HepG2 (cell line): ENCODE data around the gene EXOSC6. TPM values are rescaled to one million over a fixed set of nuclear protein-coding genes. Genes with fewer than 3 reads are reported as not detected.

Source experiments
- ATF7 ChIP-seq, 2 experiments: fragments of 450-650 bp in 1 of 2; sonication (generic) in 1 of 2; formaldehyde crosslinking in 1 of 2; IDR thresholded peaks; 2 replicates each; pipeline versions ENCODE4 v1.4.0 to v1.6.1; 2016 to 2020; ENCODE audit warnings: antibody characterized with exemption in 1 of 2, mild to moderate bottlenecking in 1 of 2, missing genetic modification reagents in 1 of 2
- DNMT3B ChIP-seq: conservative IDR thresholded peaks from 2 replicates; pipeline ENCODE4 v1.6.1; 2016; ENCODE audit warnings: missing biosample characterization, control low read depth
- KDM5A ChIP-seq: fragments of 200-600 bp; sonication (generic); IDR thresholded peaks from 2 replicates; pipeline ENCODE4 v1.7.0; 2018; ENCODE audit warnings: antibody characterized with exemption, mild to moderate bottlenecking, low read length, borderline replicate concordance
- NR2F6 ChIP-seq, 2 experiments: IDR thresholded peaks; 2 replicates each; pipeline ENCODE4 v1.6.1; 2016; ENCODE audit warnings: antibody characterized with exemption in 1 of 2, mild to moderate bottlenecking in 1 of 2
- RBFOX2 ChIP-seq: fragments of 200-400 bp; formaldehyde crosslinking; IDR thresholded peaks from 2 replicates; pipeline ENCODE4 v1.6.1; 2017; ENCODE audit warnings: low read depth, mild to moderate bottlenecking, low read length
- REPIN1 ChIP-seq: sonication (generic); formaldehyde crosslinking; IDR thresholded peaks from 2 replicates; pipeline ENCODE4 v1.8.0; 2022; ENCODE audit warnings: missing genetic modification reagents, low read depth, mild to moderate bottlenecking, borderline replicate concordance
- RXRA ChIP-seq: sonication (generic); formaldehyde crosslinking; IDR thresholded peaks from 2 replicates; pipeline ENCODE4 v1.5.1; 2020; ENCODE audit warnings: missing genetic modification reagents
- RXRB ChIP-seq: IDR thresholded peaks from 2 replicates; pipeline ENCODE4 v1.6.1; 2016; ENCODE audit warnings: borderline replicate concordance, missing genetic modification reagents, missing compliant biosample characterization
- SMYD3 ChIP-seq: sonication (generic); formaldehyde crosslinking; IDR thresholded peaks from 2 replicates; pipeline ENCODE4 v1.8.1; 2023; ENCODE audit warnings: mild to moderate bottlenecking, missing genetic modification reagents
- ZEB1 ChIP-seq: IDR thresholded peaks from 2 replicates; pipeline ENCODE4 v1.6.1; 2012; ENCODE audit warnings: mild to moderate bottlenecking, low read depth, inconsistent platforms; ENCODE audit not compliant: insufficient replicate concordance
- ZFAT ChIP-seq: sonication (generic); formaldehyde crosslinking; conservative IDR thresholded peaks from 2 replicates; pipeline ENCODE4 v1.8.1; 2023; ENCODE audit warnings: missing genetic modification reagents, inconsistent platforms
- ZFP37 ChIP-seq: sonication (generic); formaldehyde crosslinking; IDR thresholded peaks from 2 replicates; pipeline ENCODE4 v1.4.0; 2020; ENCODE audit warnings: missing genetic modification reagents, borderline replicate concordance
- ZFY ChIP-seq: sonication (generic); formaldehyde crosslinking; IDR thresholded peaks from 2 replicates; pipeline ENCODE4 v1.4.0; 2020; ENCODE audit warnings: missing genetic modification reagents
- ZKSCAN8 ChIP-seq: IDR thresholded peaks from 2 replicates; pipeline ENCODE4 v1.6.1; 2016; ENCODE audit warnings: borderline replicate concordance, missing genetic modification reagents, missing compliant biosample characterization
- ZNF136 ChIP-seq: sonication (generic); formaldehyde crosslinking; IDR thresholded peaks from 2 replicates; pipeline ENCODE4 v1.8.1; 2022; ENCODE audit warnings: low read depth, mild to moderate bottlenecking, moderate library complexity, missing genetic modification reagents
- ZNF17 ChIP-seq: sonication (generic); formaldehyde crosslinking; IDR thresholded peaks from 2 replicates; pipeline ENCODE4 v1.5.0; 2020; ENCODE audit warnings: mild to moderate bottlenecking, missing genetic modification reagents
- ZNF382 ChIP-seq: sonication (generic); formaldehyde crosslinking; IDR thresholded peaks from 2 replicates; pipeline ENCODE4 v1.5.0; 2020; ENCODE audit warnings: missing genetic modification reagents, mild to moderate bottlenecking, borderline replicate concordance
- ZNF766 ChIP-seq: sonication (generic); formaldehyde crosslinking; IDR thresholded peaks from 2 replicates; pipeline ENCODE4 v1.5.0; 2020; ENCODE audit warnings: missing genetic modification reagents, borderline replicate concordance
- polyA plus RNA-seq, 8 experiments: library from polyadenylated mRNA; depleted of rRNA in 3 of 8; stranded (reverse) in 7 of 8; unstranded in 1 of 8; fragments of >200 nt; fragmentation: Illumina TruSeq in 4 of 8; extraction: Trizol in 4 of 8; gene quantifications; 2 replicates each; pipeline versions ENCODE4 v1.2.1 to v1.2.3, GENCODE V29; 2011 to 2016; ENCODE audit warnings: low read depth in 4 of 8, missing spikeins in 1 of 8, mixed read lengths in 1 of 8; ENCODE audit not compliant: insufficient read depth in 1 of 8
- total RNA-seq, 5 experiments: library from RNA; depleted of rRNA; stranded (reverse); fragments of >200 nt; fragmentation: Illumina TruSeq; extraction: Trizol; gene quantifications; 2 replicates each; pipeline ENCODE4 v1.2.3, GENCODE V29; 2016; ENCODE audit warnings: low read depth in 1 of 5
- TF ChIP-seq, protein P1 (sequence below): sonication (generic); formaldehyde crosslinking; IDR thresholded peaks from 2 replicates; pipeline ENCODE4 v1.9.0; 2021; ENCODE audit warnings: missing genetic modification reagents, borderline replicate concordance
- TF ChIP-seq, protein P2 (sequence below): sonication (generic); formaldehyde crosslinking; IDR thresholded peaks from 2 replicates; pipeline ENCODE4 v1.4.0; 2020; ENCODE audit warnings: missing genetic modification reagents, borderline replicate concordance
- TF ChIP-seq, protein P3 (sequence below): sonication (generic); formaldehyde crosslinking; IDR thresholded peaks from 2 replicates; pipeline ENCODE4 v1.4.0; 2020; ENCODE audit warnings: missing genetic modification reagents

EXOSC6 gene
- total and polyA plus RNA-seq, 2 of the 13 experiments (the other 11 are each of a cell fraction or from before 2014, with no cell fraction given) = 13.1 to 39.9 TPM

DNA sequence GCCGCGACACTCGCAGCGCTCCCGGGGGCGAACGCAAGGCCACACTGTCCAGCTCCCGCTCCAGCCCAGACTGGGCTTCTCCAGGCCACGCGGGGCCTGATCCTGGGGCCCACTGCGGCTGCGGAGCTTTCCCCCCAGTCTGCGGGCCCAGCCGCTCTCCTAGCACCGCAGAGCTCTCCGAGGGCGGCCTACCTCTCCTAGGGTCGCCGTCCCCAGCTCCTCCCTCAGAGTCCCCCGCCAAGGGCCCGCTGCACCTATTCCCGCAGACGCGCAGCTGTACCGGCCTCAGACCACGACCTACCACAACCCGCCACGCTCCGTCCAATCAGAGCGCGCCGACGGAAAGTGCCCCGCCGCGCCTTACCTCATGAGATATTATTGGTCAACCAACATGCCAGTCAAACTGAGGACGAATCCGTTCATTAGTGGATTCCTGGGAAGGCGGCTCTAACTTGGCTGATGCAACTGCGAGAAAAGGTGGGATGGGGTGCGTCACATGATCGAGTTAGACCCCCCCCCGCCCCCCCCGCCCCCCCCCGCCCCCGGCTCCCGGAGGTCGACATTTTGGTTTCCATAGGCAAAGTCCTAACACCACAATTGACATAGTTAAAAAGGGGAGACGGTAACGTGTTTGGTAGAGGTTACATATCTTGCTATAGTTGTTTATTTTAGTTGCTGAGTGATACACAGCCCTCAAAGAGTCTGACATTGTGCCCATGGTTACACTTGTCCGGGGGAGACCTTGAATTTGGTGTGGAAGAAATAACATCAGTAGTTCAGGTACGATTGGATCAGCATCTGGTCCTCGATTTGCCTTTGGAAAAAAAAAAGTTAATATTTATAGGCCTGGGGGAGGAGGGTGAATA lies 37.7 kb upstream of the EXOSC6 start, which contains the start of gene AARS1 (continued):
- TF ChIP-seq, protein P1, sequence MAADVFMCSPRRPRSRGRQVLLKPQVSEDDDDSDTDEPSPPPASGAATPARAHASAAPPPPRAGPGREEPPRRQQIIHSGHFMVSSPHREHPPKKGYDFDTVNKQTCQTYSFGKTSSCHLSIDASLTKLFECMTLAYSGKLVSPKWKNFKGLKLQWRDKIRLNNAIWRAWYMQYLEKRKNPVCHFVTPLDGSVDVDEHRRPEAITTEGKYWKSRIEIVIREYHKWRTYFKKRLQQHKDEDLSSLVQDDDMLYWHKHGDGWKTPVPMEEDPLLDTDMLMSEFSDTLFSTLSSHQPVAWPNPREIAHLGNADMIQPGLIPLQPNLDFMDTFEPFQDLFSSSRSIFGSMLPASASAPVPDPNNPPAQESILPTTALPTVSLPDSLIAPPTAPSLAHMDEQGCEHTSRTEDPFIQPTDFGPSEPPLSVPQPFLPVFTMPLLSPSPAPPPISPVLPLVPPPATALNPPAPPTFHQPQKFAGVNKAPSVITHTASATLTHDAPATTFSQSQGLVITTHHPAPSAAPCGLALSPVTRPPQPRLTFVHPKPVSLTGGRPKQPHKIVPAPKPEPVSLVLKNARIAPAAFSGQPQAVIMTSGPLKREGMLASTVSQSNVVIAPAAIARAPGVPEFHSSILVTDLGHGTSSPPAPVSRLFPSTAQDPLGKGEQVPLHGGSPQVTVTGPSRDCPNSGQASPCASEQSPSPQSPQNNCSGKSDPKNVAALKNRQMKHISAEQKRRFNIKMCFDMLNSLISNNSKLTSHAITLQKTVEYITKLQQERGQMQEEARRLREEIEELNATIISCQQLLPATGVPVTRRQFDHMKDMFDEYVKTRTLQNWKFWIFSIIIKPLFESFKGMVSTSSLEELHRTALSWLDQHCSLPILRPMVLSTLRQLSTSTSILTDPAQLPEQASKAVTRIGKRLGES = peak; percentile 80; the same call in 1 of the 2 replicates
- peak; percentile 99 for TF ChIP-seq RBFOX2
- TF ChIP-seq RXRA (CRISPR knock-in tag) = peak; percentile 89
- no peak for TF ChIP-seq ZEB1
- peak; percentile 93 for TF ChIP-seq REPIN1 (CRISPR knock-in tag)
- TF ChIP-seq DNMT3B = peak; percentile 90
- TF ChIP-seq ZNF17 (CRISPR knock-in tag) = no peak
- no peak for TF ChIP-seq SMYD3 (CRISPR knock-in tag)
- TF ChIP-seq NR2F6 (IDR thresholded peaks at IDR 0.05) = no peak
- peak; percentile 68 for TF ChIP-seq NR2F6 (CRISPR knock-in tag; IDR thresholded peaks at IDR 0.05)
- TF ChIP-seq ZNF382 (CRISPR knock-in tag) = no peak
- peak; percentile 98; the same call in 1 of the 2 replicates for TF ChIP-seq ZNF766 (CRISPR knock-in tag)
- no peak for TF ChIP-seq KDM5A
- peak; percentile 23; the same call in 1 of the 2 replicates for TF ChIP-seq RXRB (CRISPR knock-in tag)
- 0 out of 2 replicates have a peak, but pooled peaks have one; percentile 16 for TF ChIP-seq ZKSCAN8 (CRISPR knock-in tag)
- no peak for TF ChIP-seq ZNF136 (CRISPR knock-in tag)
- TF ChIP-seq ZFY = peak; percentile 99
- TF ChIP-seq, protein P2, sequence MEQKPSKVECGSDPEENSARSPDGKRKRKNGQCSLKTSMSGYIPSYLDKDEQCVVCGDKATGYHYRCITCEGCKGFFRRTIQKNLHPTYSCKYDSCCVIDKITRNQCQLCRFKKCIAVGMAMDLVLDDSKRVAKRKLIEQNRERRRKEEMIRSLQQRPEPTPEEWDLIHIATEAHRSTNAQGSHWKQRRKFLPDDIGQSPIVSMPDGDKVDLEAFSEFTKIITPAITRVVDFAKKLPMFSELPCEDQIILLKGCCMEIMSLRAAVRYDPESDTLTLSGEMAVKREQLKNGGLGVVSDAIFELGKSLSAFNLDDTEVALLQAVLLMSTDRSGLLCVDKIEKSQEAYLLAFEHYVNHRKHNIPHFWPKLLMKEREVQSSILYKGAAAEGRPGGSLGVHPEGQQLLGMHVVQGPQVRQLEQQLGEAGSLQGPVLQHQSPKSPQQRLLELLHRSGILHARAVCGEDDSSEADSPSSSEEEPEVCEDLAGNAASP (CRISPR knock-in tag) = peak; percentile 76
- TF ChIP-seq ATF7 (IDR thresholded peaks at IDR 0.05) = peak; percentile 58; the same call in 1 of the 2 replicates
- no peak for TF ChIP-seq ATF7 (CRISPR knock-in tag; IDR thresholded peaks at IDR 0.05)
- TF ChIP-seq, protein P3, sequence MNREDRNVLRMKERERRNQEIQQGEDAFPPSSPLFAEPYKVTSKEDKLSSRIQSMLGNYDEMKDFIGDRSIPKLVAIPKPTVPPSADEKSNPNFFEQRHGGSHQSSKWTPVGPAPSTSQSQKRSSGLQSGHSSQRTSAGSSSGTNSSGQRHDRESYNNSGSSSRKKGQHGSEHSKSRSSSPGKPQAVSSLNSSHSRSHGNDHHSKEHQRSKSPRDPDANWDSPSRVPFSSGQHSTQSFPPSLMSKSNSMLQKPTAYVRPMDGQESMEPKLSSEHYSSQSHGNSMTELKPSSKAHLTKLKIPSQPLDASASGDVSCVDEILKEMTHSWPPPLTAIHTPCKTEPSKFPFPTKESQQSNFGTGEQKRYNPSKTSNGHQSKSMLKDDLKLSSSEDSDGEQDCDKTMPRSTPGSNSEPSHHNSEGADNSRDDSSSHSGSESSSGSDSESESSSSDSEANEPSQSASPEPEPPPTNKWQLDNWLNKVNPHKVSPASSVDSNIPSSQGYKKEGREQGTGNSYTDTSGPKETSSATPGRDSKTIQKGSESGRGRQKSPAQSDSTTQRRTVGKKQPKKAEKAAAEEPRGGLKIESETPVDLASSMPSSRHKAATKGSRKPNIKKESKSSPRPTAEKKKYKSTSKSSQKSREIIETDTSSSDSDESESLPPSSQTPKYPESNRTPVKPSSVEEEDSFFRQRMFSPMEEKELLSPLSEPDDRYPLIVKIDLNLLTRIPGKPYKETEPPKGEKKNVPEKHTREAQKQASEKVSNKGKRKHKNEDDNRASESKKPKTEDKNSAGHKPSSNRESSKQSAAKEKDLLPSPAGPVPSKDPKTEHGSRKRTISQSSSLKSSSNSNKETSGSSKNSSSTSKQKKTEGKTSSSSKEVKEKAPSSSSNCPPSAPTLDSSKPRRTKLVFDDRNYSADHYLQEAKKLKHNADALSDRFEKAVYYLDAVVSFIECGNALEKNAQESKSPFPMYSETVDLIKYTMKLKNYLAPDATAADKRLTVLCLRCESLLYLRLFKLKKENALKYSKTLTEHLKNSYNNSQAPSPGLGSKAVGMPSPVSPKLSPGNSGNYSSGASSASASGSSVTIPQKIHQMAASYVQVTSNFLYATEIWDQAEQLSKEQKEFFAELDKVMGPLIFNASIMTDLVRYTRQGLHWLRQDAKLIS (CRISPR knock-in tag) = peak; percentile 85
- no peak; the same call in 1 of the 2 replicates for TF ChIP-seq ZFP37 (CRISPR knock-in tag)
- TF ChIP-seq ZFAT (CRISPR knock-in tag) = no peak
